Caco-2 (cell line): ENCODE data around the gene EIF3I. TPM values are rescaled to one million over a fixed set of nuclear protein-coding genes. Genes with fewer than 3 reads are reported as not detected.

Experiments
- BruUV-seq: library from RNA; stranded (reverse); fragments of 400-500 nt; replicated peaks from 2 replicates; lab custom pipeline; 2021; lab: Mats Ljungman, UMichigan
- CTCF ChIA-PET: fragments of 300-600 bp; sonication (Branson Sonifier 250); formaldehyde crosslinking; loops from one replicate; lab custom pipeline; 2022; ENCODE audit warnings: antibody characterized with exemption; lab: Charles Lee
- POLR2A ChIA-PET: fragments of 300-600 bp; sonication (Branson Sonifier 250); formaldehyde crosslinking; loops from one replicate; lab custom pipeline; 2022; ENCODE audit warnings: antibody characterized with exemption; lab: Charles Lee
- DNase-seq, 2 experiments: peaks; one replicate each; pipeline versions ENCODE4 v3.0.0 to v3.0.0-alpha.2; 2020 to 2022
- H3K27me3 ChIP-seq: replicated peaks from 2 replicates; pipeline ENCODE4 v1.6.0; 2011; ENCODE audit warnings: low read length; ENCODE audit not compliant: control insufficient read depth, insufficient read depth
- H3K36me3 ChIP-seq: 2 replicates; pipeline ENCODE4 v1.5.1; 2011; ENCODE audit warnings: low read length; ENCODE audit not compliant: control insufficient read depth, insufficient read depth
- H3K4me1 ChIP-seq: fragments of 250-450 bp; sonication (Bioruptor Pico); 2 replicates; pipeline ENCODE4 v1.5.1; 2020; ENCODE audit warnings: mild to moderate bottlenecking
- H3K4me3 ChIP-seq: 2 replicates; pipeline ENCODE4 v1.5.1; 2011; ENCODE audit warnings: low read depth, mild to moderate bottlenecking, control low read depth, low read length
- H3K9me3 ChIP-seq: fragments of 250-450 bp; sonication (Bioruptor Pico); 2 replicates; pipeline ENCODE4 v1.5.1; 2020; ENCODE audit warnings: mild to moderate bottlenecking, moderate library complexity
- H3K27ac Mint-ChIP-seq: one replicate; pipeline ENCODE4 v1.8.0; 2022; ENCODE audit warnings: mixed read lengths; ENCODE audit not compliant: unreplicated experiment
- H3K27me3 Mint-ChIP-seq: one replicate; pipeline ENCODE4 v1.8.0; 2022; ENCODE audit warnings: mixed read lengths; ENCODE audit not compliant: insufficient read depth, unreplicated experiment
- H3K36me3 Mint-ChIP-seq: one replicate; pipeline ENCODE4 v1.8.0; 2022; ENCODE audit warnings: mild to moderate bottlenecking, mixed read lengths; ENCODE audit not compliant: insufficient read depth, unreplicated experiment
- H3K4me1 Mint-ChIP-seq: one replicate; pipeline ENCODE4 v1.8.0; 2022; ENCODE audit warnings: low read depth, mixed read lengths; ENCODE audit not compliant: unreplicated experiment
- H3K4me3 Mint-ChIP-seq: one replicate; pipeline ENCODE4 v1.8.0; 2022; ENCODE audit warnings: mild to moderate bottlenecking, moderate library complexity, mixed read lengths; ENCODE audit not compliant: unreplicated experiment
- H3K9me3 Mint-ChIP-seq: one replicate; pipeline ENCODE4 v1.8.0; 2022; ENCODE audit warnings: mixed read lengths; ENCODE audit not compliant: unreplicated experiment
- CTCF ChIP-seq, 2 experiments: fragments of 200-600 bp in 1 of 2; IDR thresholded peaks; 1 replicate in 1 of 2; 2 replicates in 1 of 2; pipeline versions ENCODE4 v1.5.1 to v1.8.0; 2011 to 2022; ENCODE audit warnings: antibody characterized with exemption in 1 of 2, control low read depth in 1 of 2, inconsistent platforms in 1 of 2, low read depth in 1 of 2, low read length in 1 of 2, mild to moderate bottlenecking in 1 of 2, moderate library complexity in 1 of 2; ENCODE audit not compliant: insufficient read depth in 1 of 2, severe bottlenecking in 1 of 2, unreplicated experiment in 1 of 2
- intact Hi-C: fragments of 100-400 bp; cut with micrococcal nuclease; formaldehyde crosslinking; loops from one replicate; pipeline ENCODE4 v1.10.0; 2022; ENCODE audit not compliant: unreplicated experiment
- total RNA-seq: library from RNA; stranded (reverse); gene quantifications from 2 replicates; pipeline ENCODE4 v1.2.3, GENCODE V29; 2022

EIF3I gene
- total RNA-seq, 1 experiment from 2014 or later = 128 TPM

GRCh38 chr1:32232558-32233304, 10.5 kb downstream of the EIF3I start:
- TF ChIP-seq CTCF (IDR thresholded peaks at IDR 0.05; ENCODE audit: insufficient read depth in 1 of 2, low read depth in 1 of 2, low read length in 1 of 2, severe bottlenecking in 1 of 2, unreplicated experiment in 1 of 2) = no peak
- Mint-ChIP-seq H3K27ac (no peak overlapping the region), H3K36me3 (peaks cover 23% of the 10 kb centered on the region), H3K4me3 (no peak overlapping the region), H3K27me3 (no peaks in the 10 kb centered on the region), H3K9me3 (no peaks in the 10 kb centered on the region), H3K4me1 (no peaks in the 10 kb centered on the region)
- H3K4me3 ChIP-seq = no peak overlapping the region
- intact Hi-C loops = no loop called here
- POLR2A ChIA-PET = interaction anchor here (0.6 kb wide), 1 partner anchor 79 kb away, joined by 5 read pairs; no protein-coding TSS in a partner anchor
- peaks cover 1% of the 10 kb centered on the region; the same call in 1 of the 2 replicates for H3K36me3 ChIP-seq
- no peaks in the 10 kb centered on the region for H3K9me3 ChIP-seq
- no peaks in the 10 kb centered on the region for H3K27me3 ChIP-seq
- DNase-seq = no peak
- no peaks in the 10 kb centered on the region for H3K4me1 ChIP-seq
- CTCF ChIA-PET = no interaction called here
- no TSS peak for BruUV-seq

GRCh38 chr1:32234792-32235191, 12.6 kb downstream of the EIF3I start:
- H3K4me1 Mint-ChIP-seq = no peaks in the 10 kb centered on the region
- no peak overlapping the region for H3K4me3 ChIP-seq
- no TSS peak for BruUV-seq
- POLR2A ChIA-PET = interaction anchor here (1.1 kb wide), 1 partner anchor 101 kb away, joined by 3 read pairs; the partner anchor contains the start of gene MARCKSL1
- peaks cover 8% of the 10 kb centered on the region for H3K36me3 Mint-ChIP-seq
- TF ChIP-seq CTCF (IDR thresholded peaks at IDR 0.05; ENCODE audit: insufficient read depth in 1 of 2, low read depth in 1 of 2, low read length in 1 of 2, severe bottlenecking in 1 of 2, unreplicated experiment in 1 of 2) = no peak
- H3K27me3 Mint-ChIP-seq = no peaks in the 10 kb centered on the region
- DNase-seq = no peak
- no peaks in the 10 kb centered on the region for H3K36me3 ChIP-seq
- no peaks in the 10 kb centered on the region for H3K9me3 Mint-ChIP-seq
- H3K4me1 ChIP-seq = no peaks in the 10 kb centered on the region
- CTCF ChIA-PET = no interaction called here
- H3K9me3 ChIP-seq = no peaks in the 10 kb centered on the region
- intact Hi-C loops = no loop called here
- no peak overlapping the region for H3K4me3 Mint-ChIP-seq
- no peaks in the 10 kb centered on the region for H3K27me3 ChIP-seq
- H3K27ac Mint-ChIP-seq = no peak overlapping the region

- Histone ChIP-seq H3K4me3 (no peak overlapping the region), H3K27me3 (no peaks in the 10 kb centered on the region), H3K4me1 (no peaks in the 10 kb centered on the region), H3K36me3 (no peaks in the 10 kb centered on the region), H3K9me3 (no peaks in the 10 kb centered on the region)
- ChIA-PET CTCF (no interaction called here), POLR2A (interaction anchor here (0.6 to 0.7 kb wide), 2 partner anchors 9 to 97 kb away, joined by 3 to 4 read pairs; partner anchors contain the start of gene MARCKSL1)
- Mint-ChIP-seq H3K9me3 (no peaks in the 10 kb centered on the region), H3K4me1 (no peaks in the 10 kb centered on the region), H3K36me3 (no peaks in the 10 kb centered on the region), H3K4me3 (no peak overlapping the region), H3K27ac (no peak overlapping the region), H3K27me3 (no peaks in the 10 kb centered on the region)
- no peak for DNase-seq
- BruUV-seq = TSS peak; percentile 36
- no peak for TF ChIP-seq CTCF (IDR thresholded peaks at IDR 0.05; ENCODE audit: insufficient read depth in 1 of 2, low read depth in 1 of 2, low read length in 1 of 2, severe bottlenecking in 1 of 2, unreplicated experiment in 1 of 2)
- intact Hi-C loops = no loop called here
Observed at GRCh38 chr1:32239337-32239736, 17.1 kb downstream of the EIF3I start.
